ENCODE measurements around the gene AKAP8.

Gene AKAP8

GRCh38 chr19:15372891-15373301, 6.7 kb downstream of the AKAP8 start:
- no peak overlapping the region for H3K4me2 ChIP-seq (ENCODE audit: low read depth, low read length, poor library complexity, severe bottlenecking)
- H3K4me3 ChIP-seq (ENCODE audit: low read length, poor library complexity, severe bottlenecking), result no peak overlapping the region
- no peak for TF ChIP-seq EZH2phosphoT487 (IDR thresholded peaks at IDR 0.05; ENCODE audit: borderline replicate concordance)
- TF ChIP-seq CTCF (conservative IDR thresholded peaks at IDR 0.05; ENCODE audit: low read length), result no peak
- H3K9ac ChIP-seq (ENCODE audit: low read depth, low read length, poor library complexity, severe bottlenecking), result no peak overlapping the region
- H2AFZ ChIP-seq (ENCODE audit: low read length), result no peak overlapping the region
- no peaks in the 10 kb centered on the region for H3F3A ChIP-seq (ENCODE audit: low read depth)
- peaks cover 15% of the 10 kb centered on the region for H3K4me1 ChIP-seq (ENCODE audit: insufficient read depth, low read length, poor library complexity, severe bottlenecking)
- peaks cover 61% of the 10 kb centered on the region; the same call in 1 of the 2 replicates for H3K36me3 ChIP-seq (ENCODE audit: insufficient read depth, low read length)
- H4K20me1 ChIP-seq (ENCODE audit: insufficient read depth, low read length, poor library complexity, severe bottlenecking), result peaks cover 46% of the 10 kb centered on the region
- peaks cover 54% of the 10 kb centered on the region for H3K79me2 ChIP-seq (ENCODE audit: insufficient read depth, low read length)
- H3K9me2 ChIP-seq (replicated peaks; ENCODE audit: low read depth, low read length), result no peaks in the 10 kb centered on the region
- no peaks in the 10 kb centered on the region for H3K27me3 ChIP-seq (ENCODE audit: insufficient read depth, low read length, poor library complexity, severe bottlenecking)
- no peaks in the 10 kb centered on the region for H3K9me3 ChIP-seq (ENCODE audit: insufficient read depth, low read depth, low read length)

GRCh38 chr19:15372470-15372869, 7.1 kb downstream of the AKAP8 start:
- no peak overlapping the region for H3K4me3 ChIP-seq (ENCODE audit: low read length, poor library complexity, severe bottlenecking)
- no peaks in the 10 kb centered on the region for H3K9me2 ChIP-seq (replicated peaks; ENCODE audit: low read depth, low read length)
- H3K4me1 ChIP-seq (ENCODE audit: insufficient read depth, low read length, poor library complexity, severe bottlenecking), result peaks cover 11% of the 10 kb centered on the region
- peaks cover 65% of the 10 kb centered on the region; the same call in 1 of the 2 replicates for H3K36me3 ChIP-seq (ENCODE audit: insufficient read depth, low read length)
- TF ChIP-seq CTCF (conservative IDR thresholded peaks at IDR 0.05; ENCODE audit: low read length), result no peak
- no peak for TF ChIP-seq EZH2phosphoT487 (IDR thresholded peaks at IDR 0.05; ENCODE audit: borderline replicate concordance)
- H3K4me2 ChIP-seq (ENCODE audit: low read depth, low read length, poor library complexity, severe bottlenecking), result no peak overlapping the region
- no peaks in the 10 kb centered on the region for H3K27me3 ChIP-seq (ENCODE audit: insufficient read depth, low read length, poor library complexity, severe bottlenecking)
- no peaks in the 10 kb centered on the region for H3K9me3 ChIP-seq (ENCODE audit: insufficient read depth, low read depth, low read length)
- peaks cover 42% of the 10 kb centered on the region for H4K20me1 ChIP-seq (ENCODE audit: insufficient read depth, low read length, poor library complexity, severe bottlenecking)
- peaks cover 50% of the 10 kb centered on the region for H3K79me2 ChIP-seq (ENCODE audit: insufficient read depth, low read length)
- H3F3A ChIP-seq (ENCODE audit: low read depth), result no peaks in the 10 kb centered on the region
- H3K9ac ChIP-seq (ENCODE audit: low read depth, low read length, poor library complexity, severe bottlenecking), result no peak overlapping the region
- no peak overlapping the region for H2AFZ ChIP-seq (ENCODE audit: low read length)

- H4K20me1 ChIP-seq (ENCODE audit: insufficient read depth, low read length, poor library complexity, severe bottlenecking), result peaks cover 37% of the 10 kb centered on the region
- peaks cover 69% of the 10 kb centered on the region; the same call in 1 of the 2 replicates for H3K36me3 ChIP-seq (ENCODE audit: insufficient read depth, low read length)
These were observed 7.7 kb downstream of the AKAP8 start for GRCh38 chr19:15371786-15372380.

More at GRCh38 chr19:15371786-15372380, 7.7 kb downstream of the AKAP8 start:
- H2AFZ ChIP-seq (ENCODE audit: low read length), result no peak overlapping the region
- H3K9ac ChIP-seq (ENCODE audit: low read depth, low read length, poor library complexity, severe bottlenecking), result no peak overlapping the region
- no peaks in the 10 kb centered on the region for H3K27me3 ChIP-seq (ENCODE audit: insufficient read depth, low read length, poor library complexity, severe bottlenecking)
- H3K79me2 ChIP-seq (ENCODE audit: insufficient read depth, low read length), result peaks cover 44% of the 10 kb centered on the region
- no peaks in the 10 kb centered on the region for H3F3A ChIP-seq (ENCODE audit: low read depth)
- H3K4me2 ChIP-seq (ENCODE audit: low read depth, low read length, poor library complexity, severe bottlenecking), result no peak overlapping the region
- no peaks in the 10 kb centered on the region for H3K9me2 ChIP-seq (replicated peaks; ENCODE audit: low read depth, low read length)
- H3K4me3 ChIP-seq (ENCODE audit: low read length, poor library complexity, severe bottlenecking), result no peak overlapping the region
- peaks cover 7% of the 10 kb centered on the region for H3K4me1 ChIP-seq (ENCODE audit: insufficient read depth, low read length, poor library complexity, severe bottlenecking)
- no peaks in the 10 kb centered on the region for H3K9me3 ChIP-seq (ENCODE audit: insufficient read depth, low read depth, low read length)
- no peak for TF ChIP-seq CTCF (conservative IDR thresholded peaks at IDR 0.05; ENCODE audit: low read length)
- TF ChIP-seq EZH2phosphoT487 (IDR thresholded peaks at IDR 0.05; ENCODE audit: borderline replicate concordance), result no peak

Measured in Loucy (cell line).